HG03469 (cell line): ENCODE results near the gene DENND10.
"Not testable (repeated sequence)": the region's sequence is repeated elsewhere in the genome, so short reads cannot be mapped to it uniquely, and the experiment has no call there.

Source experiments
- ATAC-seq: cut with Tn5 transposase; IDR thresholded peaks from one replicate; pipeline ENCODE4 v1.9.1; 2021; ENCODE audit warnings: mild to moderate bottlenecking, moderate library complexity, moderate number of reproducible peaks; ENCODE audit not compliant: unreplicated experiment

The DENND10 gene

DNA sequence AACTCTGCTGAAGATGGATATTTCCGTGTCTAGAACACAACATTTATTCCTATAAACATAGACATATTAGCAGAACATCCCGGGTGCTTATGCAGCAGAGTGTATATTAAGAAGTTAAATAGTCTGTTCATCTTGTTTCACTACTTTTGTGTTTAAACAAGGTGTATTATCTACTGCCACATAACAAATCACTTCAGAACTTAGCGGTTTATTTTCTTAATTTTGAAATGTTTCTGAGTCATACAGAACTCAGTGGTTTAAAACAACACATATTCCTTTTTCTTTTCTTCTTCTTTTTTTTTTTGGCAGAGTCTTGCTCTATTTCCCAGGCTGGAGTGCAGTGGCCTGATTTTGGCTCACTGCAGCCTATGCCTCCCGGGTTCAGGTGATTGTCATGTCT is 25.8 kb downstream of the DENND10 start:
- ATAC-seq: no peak

GRCh38 chr10:119131512-119132240 is 27.8 kb downstream of the DENND10 start:
- no peak for ATAC-seq

DNA sequence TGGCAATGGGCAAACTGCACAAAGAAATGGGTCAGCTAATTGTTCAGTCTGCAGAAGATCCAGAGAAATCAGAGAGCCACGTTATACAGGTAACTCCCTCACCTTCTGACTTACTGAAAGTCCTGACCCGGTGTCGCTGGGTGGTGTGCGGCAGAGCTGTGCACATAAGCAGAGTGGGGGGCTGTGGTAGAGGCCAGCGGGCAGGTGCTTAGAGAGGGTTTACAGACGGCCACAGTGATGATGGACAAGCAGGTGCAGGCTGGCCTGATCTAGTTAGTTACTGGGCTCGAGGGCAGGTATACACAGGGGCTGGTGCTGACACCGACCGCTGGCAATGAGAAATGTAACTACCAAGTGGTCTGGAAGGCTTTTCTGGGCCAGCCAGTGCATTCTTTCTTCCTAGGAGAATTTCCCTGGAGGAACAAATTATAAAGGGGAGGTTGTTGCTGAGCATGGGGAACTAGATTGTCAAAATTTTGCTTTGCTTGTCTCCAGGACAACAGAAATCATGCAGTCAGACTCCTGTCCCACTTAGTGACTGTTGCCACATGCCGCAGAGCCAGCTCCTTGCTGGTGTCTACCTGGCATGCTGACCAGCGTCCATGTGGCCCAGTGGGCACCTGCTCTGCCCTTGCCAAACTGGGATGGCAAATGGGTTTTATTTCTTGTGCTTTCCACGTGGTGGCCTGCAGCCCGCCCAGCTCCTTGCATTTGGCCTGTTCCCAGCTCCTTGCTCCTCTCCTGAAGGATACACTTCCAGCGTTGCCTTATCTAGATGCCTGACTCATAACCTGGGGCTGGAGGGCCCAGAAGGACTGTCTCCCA is 28.8 kb downstream of the DENND10 start:
- ATAC-seq: no peak

DNA sequence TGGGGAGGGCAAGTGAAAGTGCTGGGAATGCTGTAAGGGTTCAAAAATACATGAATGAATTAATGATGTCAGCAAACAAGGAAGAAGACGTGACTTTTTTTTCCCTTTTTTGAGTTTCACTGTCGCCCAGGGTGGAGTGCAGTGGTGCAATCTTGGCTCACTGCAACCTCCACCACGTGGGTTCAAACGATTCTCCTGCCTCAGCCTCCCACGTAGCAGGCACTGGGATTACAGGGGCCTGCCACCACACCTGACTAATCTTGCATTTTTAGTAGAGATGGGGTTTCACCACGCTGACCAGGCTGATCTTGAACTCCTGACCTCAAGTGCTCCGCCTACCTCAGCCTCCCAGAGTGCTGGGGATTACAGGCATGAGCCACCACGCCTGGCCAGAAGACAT is 30.0 kb downstream of the DENND10 start:
- ATAC-seq: no peak

DNA sequence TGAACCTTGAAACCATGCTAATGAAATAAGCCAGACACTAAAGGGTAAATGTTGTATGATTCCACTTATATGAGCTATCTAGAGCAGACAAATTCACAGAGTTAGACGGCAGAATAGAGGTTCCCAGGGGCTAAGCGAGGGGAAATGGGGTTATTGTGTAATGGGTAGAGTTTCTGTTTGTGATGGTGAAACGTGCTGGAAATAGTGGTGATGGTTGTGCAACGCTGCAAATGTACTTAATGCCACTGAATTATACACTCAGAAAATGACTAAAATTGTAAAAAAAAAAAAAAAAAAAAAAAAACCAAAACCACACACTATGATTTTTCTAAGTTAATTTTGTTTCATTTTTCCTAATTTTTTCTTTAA is 31.6 kb downstream of the DENND10 start:
- no peak for ATAC-seq

GRCh38 chr10:119136084-119136483 is 32.2 kb downstream of the DENND10 start:
- no peak for ATAC-seq

DNA sequence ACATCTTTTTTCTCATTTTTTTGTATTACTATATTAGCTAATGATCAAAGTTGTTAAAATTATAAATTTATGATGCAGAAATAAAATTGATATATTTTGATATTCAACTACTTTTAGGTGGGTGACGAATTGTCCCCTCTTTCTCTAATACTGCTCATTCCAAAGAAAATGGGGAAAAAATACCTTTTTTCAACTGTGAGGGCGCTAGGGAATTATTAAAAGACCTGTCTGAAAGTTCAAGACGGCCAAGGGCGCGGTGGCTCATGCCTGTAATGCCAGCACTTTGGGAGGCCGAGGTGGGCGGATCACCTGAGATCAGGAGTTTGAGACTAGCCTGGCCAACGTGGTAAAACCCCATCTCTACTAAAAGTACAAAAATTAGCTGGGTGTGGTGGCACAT is 34.0 kb downstream of the DENND10 start:
- not testable (repeated sequence) for ATAC-seq

- ATAC-seq: no peak
Measured at GRCh38 chr10:119138346-119139306, 34.7 kb downstream of the DENND10 start.

GRCh38 chr10:119139464-119140067 is 35.7 kb downstream of the DENND10 start:
- ATAC-seq: no peak

GRCh38 chr10:119140603-119141245 is 36.8 kb downstream of the DENND10 start:
- ATAC-seq: no peak

- ATAC-seq: no peak
Measured at GRCh38 chr10:119143657-119144056, 39.7 kb downstream of the DENND10 start.

DNA sequence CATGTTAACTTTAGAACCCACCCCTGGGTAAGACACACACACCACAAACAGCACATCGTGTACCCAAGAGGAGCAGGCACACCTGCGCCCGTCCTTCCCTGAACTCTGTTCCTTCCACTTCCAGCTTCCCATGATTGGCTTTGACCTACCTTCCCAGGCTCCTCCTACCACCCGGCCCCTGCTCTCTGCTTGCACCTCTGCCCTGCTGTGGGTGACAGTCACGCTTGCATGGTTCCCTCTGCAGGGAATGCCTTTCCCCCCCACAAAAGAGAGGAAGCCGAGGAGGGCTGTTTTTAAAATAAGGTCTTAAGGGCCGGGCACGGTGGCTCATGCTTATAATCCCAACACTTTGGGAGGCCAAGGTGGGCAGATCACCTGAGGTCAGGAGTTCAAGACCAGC is 45.2 kb downstream of the DENND10 start:
- ATAC-seq: no peak

DNA sequence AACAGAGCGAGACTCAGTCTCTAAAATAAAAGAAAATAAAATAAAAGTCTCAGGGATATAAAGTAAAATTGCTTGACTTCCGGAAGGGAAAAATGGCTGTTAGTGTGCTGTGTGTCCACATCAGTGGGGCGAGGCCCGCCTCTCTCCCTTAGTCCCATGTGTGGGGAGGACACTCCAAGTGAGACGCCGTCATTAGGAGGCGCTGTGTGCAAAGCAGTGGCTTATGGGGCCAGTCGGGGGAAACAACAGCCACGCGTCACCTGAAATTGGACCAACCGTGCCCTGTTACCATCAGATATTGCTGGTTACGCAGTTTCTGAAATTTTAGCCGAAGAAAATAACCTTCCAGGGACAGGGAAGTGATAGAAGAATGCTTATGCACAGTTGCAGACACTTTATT is 45.8 kb downstream of the DENND10 start:
- ATAC-seq: no peak

GRCh38 chr10:119151601-119152000 is 47.7 kb downstream of the DENND10 start:
- ATAC-seq: not testable (repeated sequence)

- no peak for ATAC-seq
Measured at GRCh38 chr10:119153041-119153440, 49.1 kb downstream of the DENND10 start.

GRCh38 chr10:119153661-119154060 is 49.7 kb downstream of the DENND10 start:
- no peak for ATAC-seq

GRCh38 chr10:119159332-119159731 is 55.4 kb downstream of the DENND10 start:
- no peak for ATAC-seq

GRCh38 chr10:119161680-119162451 is 58.0 kb downstream of the DENND10 start:
- no peak for ATAC-seq

- no peak for ATAC-seq
Measured at GRCh38 chr10:119162452-119163092, 58.7 kb downstream of the DENND10 start.
